Ectodermal cell (in vitro differentiated cells): ENCODE results near the gene OR2D3.
A peak's percentile ranks its signal among the peaks of the same experiment; 100 is the strongest.
"Not testable (repeated sequence)": the region's sequence is repeated elsewhere in the genome, so short reads cannot be mapped to it uniquely, and the experiment has no call there.

Experiments
- H3K27ac ChIP-seq: 2 replicates; pipeline ENCODE4 v1.7.0; 2013; ENCODE audit warnings: mild to moderate bottlenecking, low read depth, low read length; ENCODE audit not compliant: insufficient read depth, poor library complexity, severe bottlenecking
- H3K27me3 ChIP-seq: 2 replicates; pipeline ENCODE4 v1.7.0; 2013; ENCODE audit warnings: mild to moderate bottlenecking, low read length; ENCODE audit not compliant: insufficient read depth, control insufficient read depth, poor library complexity, severe bottlenecking
- H3K36me3 ChIP-seq: one replicate; pipeline ENCODE4 v1.7.0; 2013; ENCODE audit warnings: low read length; ENCODE audit not compliant: control insufficient read depth, insufficient read depth
- H3K4me1 ChIP-seq: one replicate; pipeline ENCODE4 v1.7.0; 2013; ENCODE audit warnings: low read length; ENCODE audit not compliant: control insufficient read depth, insufficient read depth
- H3K4me3 ChIP-seq: 2 replicates; pipeline ENCODE4 v1.7.0; 2013; ENCODE audit warnings: low read depth, low read length, control low read depth; ENCODE audit not compliant: insufficient read depth
- H3K9me3 ChIP-seq: 2 replicates; pipeline ENCODE4 v1.7.0; 2013; ENCODE audit warnings: mild to moderate bottlenecking, low read length, moderate library complexity; ENCODE audit not compliant: control insufficient read depth
- WGBS, 2 experiments: methylation state at CpG; one replicate each; pipeline ENCODE4 v1.1.7; 2013; ENCODE audit warnings: missing lambda C conversion rate in 2 of 2; 5-methylcytosine and 5-hydroxymethylcytosine counted together

The OR2D3 gene

GRCh38 chr11:6927030-6927617 is 6.3 kb downstream of the OR2D3 start:
- WGBS, 2 experiments = 26 to 37% methylated on average over 10 to 11 of the region's 11 CpGs
- H3K27ac ChIP-seq = no peak overlapping the region
- no peaks in the 10 kb centered on the region for H3K9me3 ChIP-seq
- peaks cover 4% of the 10 kb centered on the region for H3K4me1 ChIP-seq
- no peaks in the 10 kb centered on the region for H3K36me3 ChIP-seq
- H3K4me3 ChIP-seq = peak overlapping the region; percentile 69
- H3K27me3 ChIP-seq = peaks cover 6% of the 10 kb centered on the region

DNA sequence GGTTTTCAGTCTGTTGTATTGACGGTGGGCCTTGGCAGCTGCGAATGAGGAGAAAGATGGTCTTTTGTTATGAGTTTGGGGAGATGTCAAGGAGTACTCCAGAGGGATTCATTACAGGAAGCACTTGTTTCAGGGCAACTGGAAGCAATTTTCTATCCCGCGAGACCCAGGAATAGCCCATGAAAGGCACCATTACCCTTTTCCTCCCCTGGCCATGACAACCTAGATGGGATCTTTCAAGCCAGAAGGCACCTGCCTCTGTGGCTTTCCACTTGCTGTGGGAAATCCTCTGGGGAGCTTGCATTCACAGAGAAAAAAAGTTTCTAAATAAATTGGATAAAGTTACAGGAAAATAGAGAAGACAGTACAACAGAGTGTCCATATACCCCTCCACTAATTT is 8.1 kb downstream of the OR2D3 start:
- Histone ChIP-seq H3K9me3 (no peaks in the 10 kb centered on the region), H3K4me3 (no peak overlapping the region), H3K27me3 (peaks cover 6% of the 10 kb centered on the region), H3K4me1 (peaks cover 4% of the 10 kb centered on the region), H3K27ac (no peak overlapping the region), H3K36me3 (no peaks in the 10 kb centered on the region)
- WGBS, 2 experiments = 68 to 69% methylated on average over 4 of the region's 4 CpGs

DNA sequence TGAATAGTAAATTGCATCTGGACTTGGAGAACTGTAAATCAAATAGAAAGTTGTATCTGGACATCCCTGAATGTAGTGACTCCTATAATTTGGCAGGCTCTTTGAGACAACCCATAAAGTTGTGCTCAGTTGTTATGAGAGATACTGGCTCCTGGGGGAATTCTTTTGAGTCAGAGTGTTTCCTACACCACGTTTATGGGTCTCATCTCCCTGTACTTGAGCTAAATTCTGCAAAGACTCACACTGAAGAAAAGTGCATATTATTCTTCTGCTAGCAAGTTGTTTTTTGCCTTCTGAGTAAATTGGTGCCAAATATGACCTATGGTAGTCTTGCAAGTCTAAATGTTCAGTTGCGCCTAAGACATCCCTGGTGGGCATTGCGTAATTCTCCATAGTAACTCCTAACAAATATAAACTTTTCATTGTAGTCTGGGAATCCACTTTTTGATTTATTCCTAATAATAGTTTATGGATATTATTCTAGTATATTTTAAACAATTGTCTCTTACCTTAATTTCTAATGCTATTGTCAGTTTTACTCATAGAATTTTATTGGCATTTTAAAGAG is 10.4 kb downstream of the OR2D3 start:
- 92 to 94% methylated on average over 1 to 3 of the region's 3 CpGs for WGBS, 2 experiments
- Histone ChIP-seq H3K27me3 (peaks cover 6% of the 10 kb centered on the region), H3K27ac (no peak overlapping the region), H3K9me3 (no peaks in the 10 kb centered on the region), H3K4me1 (peaks cover 4% of the 10 kb centered on the region), H3K36me3 (no peaks in the 10 kb centered on the region), H3K4me3 (no peak overlapping the region)

DNA sequence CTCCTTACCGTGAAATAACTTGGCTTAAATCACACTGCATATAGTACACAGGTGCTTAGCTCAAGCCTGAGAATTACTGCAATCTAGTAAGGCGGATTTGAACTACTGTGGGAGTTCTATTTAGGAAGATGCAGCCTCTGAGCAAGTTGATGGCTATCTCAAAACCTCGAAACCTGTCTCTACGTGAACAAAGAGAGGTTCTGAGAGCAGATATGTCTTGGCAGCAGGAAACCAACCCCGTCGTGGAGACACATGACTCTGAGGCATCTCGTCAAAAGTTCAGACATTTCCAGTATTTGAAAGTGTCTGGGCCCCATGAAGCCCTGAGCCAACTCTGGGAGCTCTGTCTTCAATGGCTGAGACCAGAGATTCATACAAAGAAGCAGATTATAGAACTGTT is 11.3 kb downstream of the OR2D3 start:
- peaks cover 6% of the 10 kb centered on the region for H3K27me3 ChIP-seq
- no peaks in the 10 kb centered on the region for H3K36me3 ChIP-seq
- WGBS, 2 experiments = 93 to 96% methylated on average over 7 of the region's 7 CpGs
- H3K4me1 ChIP-seq = peaks cover 3% of the 10 kb centered on the region
- H3K27ac ChIP-seq = no peak overlapping the region
- H3K9me3 ChIP-seq = no peaks in the 10 kb centered on the region
- H3K4me3 ChIP-seq = no peak overlapping the region

DNA sequence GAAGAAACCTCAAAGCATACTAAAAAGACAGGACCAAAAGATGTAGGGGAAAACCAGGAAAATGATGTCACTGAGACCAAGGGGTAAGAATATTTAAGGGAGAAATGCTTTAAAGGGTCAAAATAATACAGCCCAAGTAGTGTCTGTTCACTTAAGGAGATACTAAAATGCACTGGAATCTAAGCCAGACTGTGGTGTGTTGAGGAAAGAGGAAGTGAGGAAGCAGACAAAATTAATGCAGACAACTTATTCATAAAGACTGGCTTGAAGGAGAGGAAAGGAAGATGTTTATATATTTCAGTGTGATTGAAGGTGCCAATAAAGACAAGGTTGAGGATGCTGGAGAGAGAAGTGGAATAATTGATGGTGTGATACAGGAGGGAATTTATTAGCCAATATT is 21.2 kb downstream of the OR2D3 start:
- H3K9me3 ChIP-seq = no peaks in the 10 kb centered on the region
- H3K27me3 ChIP-seq = no peaks in the 10 kb centered on the region
- H3K27ac ChIP-seq = no peak overlapping the region
- H3K4me1 ChIP-seq = no peaks in the 10 kb centered on the region
- no peaks in the 10 kb centered on the region for H3K36me3 ChIP-seq
- no peak overlapping the region for H3K4me3 ChIP-seq

DNA sequence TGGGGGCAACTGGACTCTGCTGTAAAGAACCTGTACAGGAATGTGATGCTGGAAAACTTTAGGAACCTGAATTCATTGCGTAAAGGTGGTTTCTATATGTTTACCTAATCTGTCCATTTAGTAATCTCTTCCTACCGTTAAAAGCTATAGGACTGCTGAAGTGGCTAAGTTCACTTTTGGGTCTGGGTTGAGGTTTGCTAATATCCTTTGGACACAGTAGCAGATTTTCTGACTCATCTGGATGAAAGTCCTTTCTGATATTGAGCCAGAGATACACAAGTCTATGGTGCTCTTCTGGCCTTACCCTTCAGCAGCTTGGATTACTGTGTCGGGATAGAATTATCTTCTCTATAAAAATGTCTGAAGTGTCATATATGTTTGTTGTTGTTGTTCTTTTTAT is 22.3 kb downstream of the OR2D3 start:
- Histone ChIP-seq H3K27ac (no peak overlapping the region), H3K9me3 (no peaks in the 10 kb centered on the region), H3K36me3 (no peaks in the 10 kb centered on the region), H3K4me1 (no peaks in the 10 kb centered on the region), H3K27me3 (no peaks in the 10 kb centered on the region), H3K4me3 (no peak overlapping the region)
- WGBS, 2 experiments = 84 to 95% methylated on average over 3 of the region's 3 CpGs

DNA sequence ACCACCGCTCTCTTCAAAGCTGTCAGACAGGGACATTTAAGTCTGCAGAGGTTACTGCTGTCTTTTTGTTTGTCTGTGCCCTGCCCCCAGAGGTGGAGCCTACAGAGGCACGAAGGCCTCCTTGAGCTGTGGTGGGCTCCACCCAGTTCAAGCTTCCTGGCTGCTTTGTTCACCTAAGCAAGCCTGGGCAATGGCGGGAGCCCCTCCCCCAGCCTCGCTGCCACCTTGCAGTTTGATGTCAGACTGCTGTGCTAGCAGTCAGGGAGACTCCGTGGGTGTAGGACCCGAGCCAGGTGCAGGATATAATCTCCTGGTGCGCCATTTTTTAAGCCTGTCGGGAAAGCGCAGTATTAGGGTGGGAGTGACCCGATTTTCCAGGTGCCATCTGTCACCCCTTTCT is 33.4 kb downstream of the OR2D3 start:
- not testable (repeated sequence) for H3K36me3 ChIP-seq, H3K27me3 ChIP-seq, H3K4me3 ChIP-seq, H3K9me3 ChIP-seq, H3K4me1 ChIP-seq, H3K27ac ChIP-seq
- 91 to 92% methylated on average over 9 of the region's 10 CpGs for WGBS, 2 experiments

DNA sequence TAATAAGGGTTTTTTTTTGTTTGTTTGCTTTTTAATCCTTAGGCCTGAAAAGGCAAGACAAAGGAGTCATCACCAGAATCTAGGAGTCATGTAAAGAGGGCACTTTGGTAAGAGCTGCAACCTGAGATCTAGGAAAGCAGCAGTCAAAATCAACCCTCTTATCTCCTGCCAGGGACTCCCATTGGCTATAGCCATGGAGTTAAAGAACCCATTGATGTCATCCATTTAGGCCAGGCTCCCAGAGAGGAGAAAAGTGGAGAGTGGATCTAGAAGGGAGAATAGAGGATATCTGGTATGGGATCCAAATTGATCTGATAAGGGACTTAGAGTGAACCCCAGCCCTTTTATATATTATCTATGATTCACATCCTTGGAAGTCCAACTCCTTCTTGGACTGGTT is 41.3 kb downstream of the OR2D3 start:
- Histone ChIP-seq H3K36me3 (no peaks in the 10 kb centered on the region), H3K27me3 (no peaks in the 10 kb centered on the region), H3K4me1 (no peaks in the 10 kb centered on the region), H3K27ac (no peak overlapping the region), H3K4me3 (no peak overlapping the region), H3K9me3 (no peaks in the 10 kb centered on the region)

GRCh38 chr11:6962673-6963072 is 41.9 kb downstream of the OR2D3 start:
- no peak overlapping the region for H3K27ac ChIP-seq
- no peaks in the 10 kb centered on the region for H3K36me3 ChIP-seq
- no peaks in the 10 kb centered on the region for H3K27me3 ChIP-seq
- no peaks in the 10 kb centered on the region for H3K4me1 ChIP-seq
- no peaks in the 10 kb centered on the region for H3K9me3 ChIP-seq
- WGBS, 2 experiments = 96 to 100% methylated on average over 1 of the region's 1 CpG
- H3K4me3 ChIP-seq = no peak overlapping the region

GRCh38 chr11:6968816-6969215 is 48.0 kb downstream of the OR2D3 start:
- H3K27me3 ChIP-seq = no peaks in the 10 kb centered on the region
- H3K4me1 ChIP-seq = no peaks in the 10 kb centered on the region
- 100% methylated on average over 1 of the region's 1 CpG for WGBS, 2 experiments
- no peak overlapping the region for H3K4me3 ChIP-seq
- H3K36me3 ChIP-seq = no peaks in the 10 kb centered on the region
- no peaks in the 10 kb centered on the region for H3K9me3 ChIP-seq
- H3K27ac ChIP-seq = no peak overlapping the region

- H3K9me3 ChIP-seq, H3K27ac ChIP-seq, H3K36me3 ChIP-seq, H3K27me3 ChIP-seq, H3K4me3 ChIP-seq, H3K4me1 ChIP-seq: not testable (repeated sequence)
- WGBS, 2 experiments = 84 to 88% methylated on average over 3 to 4 of the region's 4 CpGs
Observed at GRCh38 chr11:6969854-6970253, 49.1 kb downstream of the OR2D3 start.
